ENCODE data around the gene DCHS2. TPM values are rescaled to one million over a fixed set of nuclear protein-coding genes. Genes with fewer than 3 reads are reported as not detected.

DCHS2 gene
- total and polyA plus RNA-seq, 10 of the 15 experiments (the other 5 are each of a cell fraction or from before 2014, with no cell fraction given), result 0.01 to 0.31 (median 0.06) TPM; not detected in 3

- TF ChIP-seq RAD21 (IDR thresholded peaks at IDR 0.05; ENCODE audit: insufficient read depth, low read depth, low read length) (0 out of 2 replicates have a peak, but pooled peaks have one; percentile 6), MYC (IDR thresholded peaks at IDR 0.05; ENCODE audit: insufficient read depth, insufficient read length, insufficient replicate concordance, low read length, severe bottlenecking) (no peak), CTCF (IDR thresholded peaks at IDR 0.05 in 2 of 3, conservative IDR thresholded peaks at IDR 0.05 in 1 of 3; ENCODE audit: control insufficient read depth in 2 of 3, extremely low read depth in 1 of 3, insufficient read depth in 1 of 3, low read depth in 3 of 3, low read length in 3 of 3) (peak; percentile 44 to 48 (median 46)), TCF3 (IDR thresholded peaks at IDR 0.05; ENCODE audit: borderline replicate concordance, insufficient read depth, low read depth, low read length) (no peak)
- peak; percentile 61 for ATAC-seq
- ChIA-PET CTCF (interaction anchor here (0.6 to 2.7 kb wide), 13 partner anchors 12 to 173 kb away, joined by 3 to 10 read pairs (median 3); no protein-coding TSS in a partner anchor), POLR2A (no interaction called here), RAD21 (ENCODE audit: unreplicated experiment) (interaction anchor here (0.5 to 1.5 kb wide), 3 partner anchors 45 to 718 kb away, joined by 3 read pairs; no protein-coding TSS in a partner anchor), SMC1A (ENCODE audit: uncharacterized antibody, unreplicated experiment) (interaction anchor here (0.7 to 1.0 kb wide), 3 partner anchors 20 to 87 kb away, joined by 3 read pairs; no protein-coding TSS in a partner anchor)
- intact Hi-C loops (cut with micrococcal nuclease; ENCODE audit: unreplicated experiment), result loop anchor here (5.0 kb wide), 1 partner anchor 86 kb away; no protein-coding TSS in a partner anchor
- H3K27me3 ChIP-seq (replicated peaks in 1 of 2; ENCODE audit: control insufficient read depth in 2 of 2, insufficient read depth in 2 of 2, low read length in 1 of 2), result peaks cover 0 to 5% of the 10 kb centered on the region in 2 experiments; a peak in 2 of 4 replicates
- H2AFZ ChIP-seq (ENCODE audit: control insufficient read depth, low read depth, low read length), result no peak overlapping the region
- WGBS (ENCODE audit: insufficient coverage, insufficient replicate concordance, low lambda C conversion rate, missing lambda C conversion rate), result 3% methylated on average over 1 of the region's 1 CpG
- BruUV-seq (replicated peaks), result no TSS peak
- no peak for FAIRE-seq
- no peak overlapping the region for H3K27ac ChIP-seq (ENCODE audit: control insufficient read depth, insufficient read depth)
- H3K79me2 ChIP-seq (ENCODE audit: control insufficient read depth, insufficient read depth, low read length), result no peaks in the 10 kb centered on the region
- no peak overlapping the region for H3K4me2 ChIP-seq (ENCODE audit: control insufficient read depth, insufficient read depth)
- in situ Hi-C loops (cut with MboI), result loop anchor here (10.0 kb wide), 1 partner anchor 179 kb away; no protein-coding TSS in a partner anchor
- no peak for DNase-seq (ENCODE audit: low read depth, low spot score)
- no peaks in the 10 kb centered on the region for H3K4me1 ChIP-seq (ENCODE audit: control insufficient read depth, insufficient read depth, low read length)
- H3K9ac ChIP-seq (ENCODE audit: control insufficient read depth, insufficient read depth, low read length), result no peak overlapping the region
- H4K20me1 ChIP-seq (ENCODE audit: control insufficient read depth, insufficient read depth), result no peaks in the 10 kb centered on the region
- no peaks in the 10 kb centered on the region for H3K9me3 ChIP-seq (replicated peaks; ENCODE audit: control insufficient read depth, insufficient read depth, low read length)
- no peaks in the 10 kb centered on the region for H3K36me3 ChIP-seq (ENCODE audit: control insufficient read depth in 2 of 2, insufficient read depth in 2 of 2, low read length in 1 of 2)
- H3K4me3 ChIP-seq, result no peak overlapping the region
Measured at GRCh38 chr4:154503598-154503997, 12.0 kb upstream of the DCHS2 start.

Data from GM12878 (cell line).